Mammary epithelial cell (primary cell): ENCODE results near the gene TNFSF12.

ENCODE experiments used
- EZH2 ChIP-seq: IDR thresholded peaks from 2 replicates; pipeline ENCODE4 v1.6.1; 2012; ENCODE audit warnings: low read length, inconsistent platforms, borderline replicate concordance
- TF ChIP-seq, protein P1 (sequence below), 2 donors: IDR thresholded peaks in 1 of 2; conservative IDR thresholded peaks in 1 of 2; 2 replicates each; pipeline ENCODE4 v1.5.1; 2011 to 2012; ENCODE audit warnings: inconsistent platforms in 2 of 2, low read length in 2 of 2, mild to moderate bottlenecking in 2 of 2, control low read depth in 1 of 2, low read depth in 1 of 2; ENCODE audit not compliant: insufficient read depth in 1 of 2; ENCODE audit errors: extremely low read depth in 1 of 2

DNA sequence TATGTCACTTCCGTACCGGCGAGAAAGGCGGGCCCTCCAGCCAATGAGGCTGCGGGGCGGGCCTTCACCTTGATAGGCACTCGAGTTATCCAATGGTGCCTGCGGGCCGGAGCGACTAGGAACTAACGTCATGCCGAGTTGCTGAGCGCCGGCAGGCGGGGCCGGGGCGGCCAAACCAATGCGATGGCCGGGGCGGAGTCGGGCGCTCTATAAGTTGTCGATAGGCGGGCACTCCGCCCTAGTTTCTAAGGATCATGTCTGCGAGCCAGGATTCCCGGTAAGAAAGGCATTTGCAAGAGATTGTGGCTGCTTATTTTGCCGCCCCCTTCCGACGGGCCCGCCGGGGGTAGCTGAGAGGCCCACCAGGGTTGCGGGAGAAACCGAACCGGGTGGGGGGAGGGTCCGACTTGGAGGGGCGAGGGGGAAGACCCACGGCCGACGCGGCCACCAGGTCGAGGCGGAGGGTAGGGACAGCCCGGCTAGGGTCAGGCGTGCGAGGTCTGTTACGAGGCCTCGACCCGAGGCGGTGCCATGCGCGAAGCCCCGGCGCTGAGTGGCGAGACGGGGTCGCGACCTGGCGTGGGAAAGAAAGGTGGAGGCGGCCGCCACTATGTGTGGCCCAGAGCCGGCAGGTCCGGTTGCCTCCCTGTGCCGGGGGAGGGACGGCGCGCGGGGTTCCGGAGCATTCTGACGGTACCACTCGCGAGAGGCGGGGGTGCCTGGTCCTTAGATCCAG lies 23.9 kb downstream of the TNFSF12 start:
- TF ChIP-seq, protein P1, sequence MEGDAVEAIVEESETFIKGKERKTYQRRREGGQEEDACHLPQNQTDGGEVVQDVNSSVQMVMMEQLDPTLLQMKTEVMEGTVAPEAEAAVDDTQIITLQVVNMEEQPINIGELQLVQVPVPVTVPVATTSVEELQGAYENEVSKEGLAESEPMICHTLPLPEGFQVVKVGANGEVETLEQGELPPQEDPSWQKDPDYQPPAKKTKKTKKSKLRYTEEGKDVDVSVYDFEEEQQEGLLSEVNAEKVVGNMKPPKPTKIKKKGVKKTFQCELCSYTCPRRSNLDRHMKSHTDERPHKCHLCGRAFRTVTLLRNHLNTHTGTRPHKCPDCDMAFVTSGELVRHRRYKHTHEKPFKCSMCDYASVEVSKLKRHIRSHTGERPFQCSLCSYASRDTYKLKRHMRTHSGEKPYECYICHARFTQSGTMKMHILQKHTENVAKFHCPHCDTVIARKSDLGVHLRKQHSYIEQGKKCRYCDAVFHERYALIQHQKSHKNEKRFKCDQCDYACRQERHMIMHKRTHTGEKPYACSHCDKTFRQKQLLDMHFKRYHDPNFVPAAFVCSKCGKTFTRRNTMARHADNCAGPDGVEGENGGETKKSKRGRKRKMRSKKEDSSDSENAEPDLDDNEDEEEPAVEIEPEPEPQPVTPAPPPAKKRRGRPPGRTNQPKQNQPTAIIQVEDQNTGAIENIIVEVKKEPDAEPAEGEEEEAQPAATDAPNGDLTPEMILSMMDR (conservative IDR thresholded peaks at IDR 0.05 in 1 of 2, IDR thresholded peaks at IDR 0.05 in 1 of 2; ENCODE audit: extremely low read depth in 1 of 2, insufficient read depth in 1 of 2, low read depth in 1 of 2, low read length in 2 of 2): no peak
- TF ChIP-seq EZH2: no peak
